ENCODE results near the gene INTS15.

Gene INTS15

GRCh38 chr7:6614953-6615722 lies 25.3 kb downstream of the INTS15 start, which contains the start of gene ZNF853:
Gene ZNF853 (plus strand): TSS chr7:6615610. CDS start chr7:6616175, 565 bp downstream.
- no peak for TF ChIP-seq CTCF (conservative IDR thresholded peaks at IDR 0.05)
- H3K27ac ChIP-seq = peak within 1 kb of the TSS; percentile 58; the same call in 1 of the 2 replicates

- H3K27ac ChIP-seq = peak overlapping the region; percentile 58; the same call in 1 of the 2 replicates
- TF ChIP-seq CTCF (conservative IDR thresholded peaks at IDR 0.05) = no peak
Measured at GRCh38 chr7:6615723-6616555, 26.1 kb downstream of the INTS15 start.

GRCh38 chr7:6616854-6617643 lies 27.2 kb downstream of the INTS15 start:
- no peak for TF ChIP-seq CTCF (conservative IDR thresholded peaks at IDR 0.05)

GRCh38 chr7:6618621-6619020 lies 28.8 kb downstream of the INTS15 start:
- no peak for TF ChIP-seq CTCF (conservative IDR thresholded peaks at IDR 0.05)
- H3K27ac ChIP-seq = no peak overlapping the region

More at GRCh38 chr7:6616854-6617643, 27.2 kb downstream of the INTS15 start:
- no peak overlapping the region for H3K27ac ChIP-seq

GRCh38 chr7:6619961-6620360 lies 30.1 kb downstream of the INTS15 start:
- no peak for TF ChIP-seq CTCF (conservative IDR thresholded peaks at IDR 0.05)
- no peak overlapping the region for H3K27ac ChIP-seq

GRCh38 chr7:6621195-6622133 lies 31.6 kb downstream of the INTS15 start:
- no peak for TF ChIP-seq CTCF (conservative IDR thresholded peaks at IDR 0.05)
- H3K27ac ChIP-seq = no peak overlapping the region
